HCT116 (cell line): ENCODE measurements around the gene SMTN. TPM values are rescaled to one million over a fixed set of nuclear protein-coding genes. Genes with fewer than 3 reads are reported as not detected.

ENCODE experiments used
- ATAC-seq: fragments of 200-7000 bp; cut with Tn5 transposase; 2 replicates; pipeline ENCODE4 v1.9.1; 2020; ENCODE audit warnings: mild to moderate bottlenecking, moderate library complexity
- BruUV-seq: library from RNA; stranded (reverse); fragments of 400-500 nt; replicated peaks from 2 replicates; lab custom pipeline; 2021; lab: Mats Ljungman, UMichigan
- CTCF ChIA-PET: fragments of 300-600 bp; sonication (Branson Sonifier 250); formaldehyde crosslinking; loops from one replicate; lab custom pipeline; 2021; ENCODE audit warnings: antibody characterized with exemption; lab: Charles Lee
- POLR2A ChIA-PET: fragments of 300-600, 350-600 bp; sonication (Branson Sonifier 250); formaldehyde crosslinking; loops from one replicate; lab custom pipeline; 2021; ENCODE audit warnings: antibody characterized with exemption; lab: Charles Lee
- RAD21 ChIA-PET, 2 experiments: fragments of 300-600 bp; sonication (Branson Sonifier 250); formaldehyde crosslinking; loops; one replicate each; lab custom pipeline; 2023; ENCODE audit warnings: low total read pairs in 2 of 2; ENCODE audit not compliant: uncharacterized antibody in 2 of 2, unreplicated experiment in 2 of 2, low non-redundant PET in 1 of 2; lab: Charles Lee
- DNase-seq: peaks from one replicate; pipeline ENCODE4 v3.0.0-alpha.2; 2010; ENCODE audit warnings: low read depth, low spot score
- H2AFZ ChIP-seq: fragments of 200-600 bp; shearing (Covaris generic), sonication (generic); 2 replicates; pipeline ENCODE4 v1.6.1; 2017; ENCODE audit warnings: low read depth, mixed run types, mixed read lengths, antibody characterized with exemption, low read length; ENCODE audit not compliant: poor library complexity, severe bottlenecking
- H3K27ac ChIP-seq: 2 replicates; pipeline ENCODE4 v1.5.1; 2012; ENCODE audit warnings: low read depth, low read length
- H3K27me3 ChIP-seq: fragments of 200-600 bp; sonication (generic); 2 replicates; pipeline ENCODE4 v1.6.1; 2016; ENCODE audit warnings: mixed run types, low read length, mixed read lengths; ENCODE audit not compliant: insufficient read depth
- H3K36me3 ChIP-seq, 2 experiments: fragments of 200-500 bp in 1 of 2; fragments of 200-600 bp in 1 of 2; sonication (Bioruptor generic) in 1 of 2; sonication (generic) in 1 of 2; 2 replicates each; pipeline versions ENCODE4 v1.5.1 to v1.6.1; 2014 to 2016; ENCODE audit warnings: low read length in 2 of 2, inconsistent platforms in 1 of 2, mixed read lengths in 1 of 2, mixed run types in 1 of 2; ENCODE audit not compliant: insufficient read depth in 2 of 2, control insufficient read depth in 1 of 2
- H3K4me1 ChIP-seq, 2 experiments: fragments of 200-600 bp in 1 of 2; sonication (generic) in 1 of 2; 2 replicates each; pipeline versions ENCODE4 v1.5.1 to v1.6.1; 2012 to 2017; ENCODE audit warnings: low read length in 2 of 2, inconsistent platforms in 1 of 2, mild to moderate bottlenecking in 1 of 2, mixed read lengths in 1 of 2, mixed run types in 1 of 2, moderate library complexity in 1 of 2; ENCODE audit not compliant: insufficient read depth in 2 of 2, control insufficient read depth in 1 of 2
- H3K4me2 ChIP-seq: fragments of 200-600 bp; sonication (generic); 2 replicates; pipeline ENCODE4 v1.6.1; 2017; ENCODE audit warnings: mixed run types, low read length, mixed read lengths
- H3K4me3 ChIP-seq, 2 experiments: fragments of 200-600 bp in 1 of 2; sonication (generic) in 1 of 2; replicated peaks in 1 of 2; 2 replicates each; pipeline ENCODE4 v1.5.1; 2011 to 2016; ENCODE audit warnings: low read length in 2 of 2, control low read depth in 1 of 2, low read depth in 1 of 2, mild to moderate bottlenecking in 1 of 2, mixed read lengths in 1 of 2, mixed run types in 1 of 2
- H3K79me2 ChIP-seq: fragments of 200-600 bp; sonication (generic); 2 replicates; pipeline ENCODE4 v1.6.1; 2017; ENCODE audit warnings: mild to moderate bottlenecking, mixed run types, low read length, moderate library complexity, mixed read lengths; ENCODE audit not compliant: insufficient read depth
- H3K9ac ChIP-seq: fragments of 200-600 bp; sonication (generic); 2 replicates; pipeline ENCODE4 v1.6.1; 2016; ENCODE audit warnings: low read length, mixed read lengths
- H3K9me2 ChIP-seq: fragments of 200-600 bp; sonication (generic), shearing (Covaris generic); 2 replicates; pipeline ENCODE4 v1.6.1; 2017; ENCODE audit warnings: mixed run types, mild to moderate bottlenecking, moderate library complexity; ENCODE audit not compliant: insufficient read depth
- H3K9me3 ChIP-seq, 2 experiments: fragments of 200-500 bp in 1 of 2; fragments of 200-600 bp in 1 of 2; sonication (Bioruptor generic) in 1 of 2; sonication (generic) in 1 of 2; 2 replicates each; pipeline ENCODE4 v1.6.1; 2014 to 2017; ENCODE audit warnings: low read length in 2 of 2, mixed read lengths in 2 of 2, inconsistent platforms in 1 of 2, low read depth in 1 of 2, mild to moderate bottlenecking in 1 of 2, mixed run types in 1 of 2, moderate library complexity in 1 of 2; ENCODE audit not compliant: control insufficient read depth in 1 of 2, insufficient read depth in 1 of 2
- H4K20me1 ChIP-seq: fragments of 200-600 bp; sonication (generic), shearing (Covaris generic); 2 replicates; pipeline ENCODE4 v1.6.1; 2017; ENCODE audit warnings: mixed run types, mild to moderate bottlenecking, moderate library complexity; ENCODE audit not compliant: insufficient read depth
- ATF3 ChIP-seq: IDR thresholded peaks from 2 replicates; pipeline ENCODE4 v1.6.1; 2012
- CEBPB ChIP-seq: IDR thresholded peaks from 2 replicates; pipeline ENCODE4 v1.6.1; 2012; ENCODE audit warnings: low read depth
- ELF1 ChIP-seq: IDR thresholded peaks from 2 replicates; pipeline ENCODE4 v1.6.1; 2012; ENCODE audit warnings: low read depth, borderline replicate concordance
- EZH2 ChIP-seq: fragments of 200-600 bp; sonication (generic); IDR thresholded peaks from 2 replicates; pipeline ENCODE4 v1.6.1; 2017; ENCODE audit warnings: antibody characterized with exemption, mixed run types
- EZH2phosphoT487 ChIP-seq: fragments of 200-600 bp; IDR thresholded peaks from 2 replicates; pipeline ENCODE4 v1.6.1; 2018; ENCODE audit warnings: antibody characterized with exemption, borderline replicate concordance
- JUND ChIP-seq: IDR thresholded peaks from 2 replicates; pipeline ENCODE4 v1.6.1; 2012
- MAX ChIP-seq: IDR thresholded peaks from 2 replicates; pipeline ENCODE4 v1.6.1; 2012
- POLR2A ChIP-seq: IDR thresholded peaks from 2 replicates; pipeline ENCODE4 v1.7.0; 2011; ENCODE audit warnings: borderline replicate concordance; ENCODE audit not compliant: insufficient read depth, insufficient read length; ENCODE audit errors: extremely low read depth
- POLR2AphosphoS5 ChIP-seq: IDR thresholded peaks from 2 replicates; pipeline ENCODE4 v1.6.1; 2011; ENCODE audit warnings: mild to moderate bottlenecking, low read depth, low read length, moderate library complexity
- RAD21 ChIP-seq: IDR thresholded peaks from 2 replicates; pipeline ENCODE4 v1.6.1; 2012; ENCODE audit warnings: low read depth, mild to moderate bottlenecking
- SIN3A ChIP-seq: IDR thresholded peaks from 2 replicates; pipeline ENCODE4 v1.6.1; 2012; ENCODE audit warnings: low read depth
- SP1 ChIP-seq: IDR thresholded peaks from 2 replicates; pipeline ENCODE4 v1.6.1; 2012; ENCODE audit warnings: low read depth
- SRF ChIP-seq: IDR thresholded peaks from 2 replicates; pipeline ENCODE4 v1.6.1; 2012; ENCODE audit warnings: low read depth
- YY1 ChIP-seq: IDR thresholded peaks from 2 replicates; pipeline ENCODE4 v1.6.1; 2011; ENCODE audit warnings: low read length, low read depth, moderate library complexity, mild to moderate bottlenecking; ENCODE audit not compliant: insufficient replicate concordance; ENCODE audit errors: extremely low read depth
- ZBTB33 ChIP-seq: IDR thresholded peaks from 2 replicates; pipeline ENCODE4 v1.6.1; 2011; ENCODE audit warnings: mild to moderate bottlenecking, low read length, moderate library complexity; ENCODE audit not compliant: insufficient replicate concordance; ENCODE audit errors: extremely low read depth
- ZFX ChIP-seq: fragments of 450-650 bp; IDR thresholded peaks from 2 replicates; pipeline ENCODE4 v1.6.1; 2017
- ZNF274 ChIP-seq: fragments of 200-500 bp; sonication (Bioruptor generic); IDR thresholded peaks from 2 replicates; pipeline ENCODE4 v1.6.1; 2014; ENCODE audit warnings: mild to moderate bottlenecking, low read depth, low read length, inconsistent platforms
- intact Hi-C: fragments of 100-400 bp; cut with micrococcal nuclease; formaldehyde crosslinking; loops from 2 replicates; pipeline ENCODE4 v1.10.0; 2022
- total RNA-seq: library from RNA; stranded (reverse); gene quantifications from one replicate; pipeline ENCODE4 v1.2.1, GENCODE V29; 2021; ENCODE audit not compliant: unreplicated experiment
- TF ChIP-seq, protein P1 (sequence below): IDR thresholded peaks from 2 replicates; pipeline ENCODE4 v1.6.1; 2012; ENCODE audit warnings: low read depth

SMTN gene
- total RNA-seq, 1 experiment from 2014 or later = 148 TPM

DNA sequence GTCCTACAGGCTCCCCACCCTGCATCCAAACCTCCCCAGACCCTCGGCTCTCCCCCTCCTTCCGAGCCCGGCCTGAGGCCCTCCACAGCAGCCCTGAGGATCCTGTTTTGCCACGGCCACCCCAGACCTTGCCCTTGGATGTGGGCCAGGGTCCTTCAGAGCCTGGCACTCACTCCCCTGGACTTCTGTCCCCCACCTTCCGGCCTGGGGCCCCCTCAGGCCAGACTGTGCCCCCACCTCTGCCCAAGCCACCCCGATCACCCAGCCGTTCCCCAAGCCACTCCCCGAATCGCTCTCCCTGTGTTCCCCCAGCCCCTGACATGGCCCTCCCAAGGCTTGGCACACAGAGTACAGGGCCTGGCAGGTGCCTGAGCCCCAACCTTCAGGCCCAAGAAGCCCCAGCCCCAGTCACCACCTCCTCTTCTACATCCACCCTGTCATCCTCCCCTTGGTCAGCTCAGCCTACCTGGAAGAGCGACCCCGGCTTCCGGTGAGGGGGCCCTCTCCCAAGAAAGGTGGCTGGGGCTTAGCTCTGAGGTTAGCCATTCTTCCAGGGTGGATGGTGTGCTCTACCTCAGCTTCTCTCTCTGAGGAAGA, 44.5 kb downstream of the SMTN start:
- H3K27ac ChIP-seq = no peak overlapping the region
- no peaks in the 10 kb centered on the region for H3K79me2 ChIP-seq
- peaks cover 9 to 25% of the 10 kb centered on the region in 2 experiments for H3K4me1 ChIP-seq
- H3K9ac ChIP-seq = no peak overlapping the region
- RAD21 ChIA-PET = interaction anchor here in 1 of 2 experiments (0.6 kb wide), 1 partner anchor 10 kb away, joined by 3 read pairs; no protein-coding TSS in a partner anchor
- POLR2A ChIA-PET = no interaction called here
- no TSS peak for BruUV-seq
- H3K36me3 ChIP-seq = no peaks in the 10 kb centered on the region
- H3K27me3 ChIP-seq = no peaks in the 10 kb centered on the region
- no peaks in the 10 kb centered on the region for H3K9me2 ChIP-seq
- intact Hi-C loops = no loop called here
- CTCF ChIA-PET = interaction anchor here (1.8 kb wide), 1 partner anchor 18 kb away, joined by 6 read pairs; the partner anchor contains the start of gene SELENOM
- TF ChIP-seq SIN3A (no peak), ZBTB33 (no peak), ZFX (no peak), ATF3 (no peak), RAD21 (no peak), EZH2phosphoT487 (no peak), JUND (no peak), SRF (no peak), ZNF274 (no peak), YY1 (no peak), SP1 (no peak), EZH2 (no peak), POLR2A (no peak), MAX (no peak), CEBPB (no peak), ELF1 (no peak), POLR2AphosphoS5 (no peak)
- TF ChIP-seq, protein P1, sequence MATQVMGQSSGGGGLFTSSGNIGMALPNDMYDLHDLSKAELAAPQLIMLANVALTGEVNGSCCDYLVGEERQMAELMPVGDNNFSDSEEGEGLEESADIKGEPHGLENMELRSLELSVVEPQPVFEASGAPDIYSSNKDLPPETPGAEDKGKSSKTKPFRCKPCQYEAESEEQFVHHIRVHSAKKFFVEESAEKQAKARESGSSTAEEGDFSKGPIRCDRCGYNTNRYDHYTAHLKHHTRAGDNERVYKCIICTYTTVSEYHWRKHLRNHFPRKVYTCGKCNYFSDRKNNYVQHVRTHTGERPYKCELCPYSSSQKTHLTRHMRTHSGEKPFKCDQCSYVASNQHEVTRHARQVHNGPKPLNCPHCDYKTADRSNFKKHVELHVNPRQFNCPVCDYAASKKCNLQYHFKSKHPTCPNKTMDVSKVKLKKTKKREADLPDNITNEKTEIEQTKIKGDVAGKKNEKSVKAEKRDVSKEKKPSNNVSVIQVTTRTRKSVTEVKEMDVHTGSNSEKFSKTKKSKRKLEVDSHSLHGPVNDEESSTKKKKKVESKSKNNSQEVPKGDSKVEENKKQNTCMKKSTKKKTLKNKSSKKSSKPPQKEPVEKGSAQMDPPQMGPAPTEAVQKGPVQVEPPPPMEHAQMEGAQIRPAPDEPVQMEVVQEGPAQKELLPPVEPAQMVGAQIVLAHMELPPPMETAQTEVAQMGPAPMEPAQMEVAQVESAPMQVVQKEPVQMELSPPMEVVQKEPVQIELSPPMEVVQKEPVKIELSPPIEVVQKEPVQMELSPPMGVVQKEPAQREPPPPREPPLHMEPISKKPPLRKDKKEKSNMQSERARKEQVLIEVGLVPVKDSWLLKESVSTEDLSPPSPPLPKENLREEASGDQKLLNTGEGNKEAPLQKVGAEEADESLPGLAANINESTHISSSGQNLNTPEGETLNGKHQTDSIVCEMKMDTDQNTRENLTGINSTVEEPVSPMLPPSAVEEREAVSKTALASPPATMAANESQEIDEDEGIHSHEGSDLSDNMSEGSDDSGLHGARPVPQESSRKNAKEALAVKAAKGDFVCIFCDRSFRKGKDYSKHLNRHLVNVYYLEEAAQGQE = no peak
- no peak for ATAC-seq
- no peak overlapping the region for H3K4me2 ChIP-seq
- H3K4me3 ChIP-seq = no peak overlapping the region
- H3K9me3 ChIP-seq = no peaks in the 10 kb centered on the region
- no peak for DNase-seq
- no peaks in the 10 kb centered on the region for H4K20me1 ChIP-seq
- no peak overlapping the region for H2AFZ ChIP-seq
